H1 (cell line): ENCODE data around the gene U2SURP. TPM values are rescaled to one million over a fixed set of nuclear protein-coding genes. Genes with fewer than 3 reads are reported as not detected.

ENCODE experiments used
- CTCF ChIA-PET: fragments of 300-600 bp; sonication (Branson Sonifier 250); formaldehyde crosslinking; loops from one replicate; lab custom pipeline; 2021; ENCODE audit not compliant: partially characterized antibody; lab: Charles Lee
- POLR2A ChIA-PET: fragments of 300-600 bp; sonication (Branson Sonifier 250); formaldehyde crosslinking; loops from one replicate; lab custom pipeline; 2021; ENCODE audit warnings: inconsistent platforms; ENCODE audit not compliant: partially characterized antibody; lab: Charles Lee
- DNase-seq, 2 experiments: peaks; one replicate each; pipeline versions ENCODE4 v3.0.0 to v3.0.0-alpha.2; 2010 to 2022; ENCODE audit warnings: low spot score in 2 of 2, low read depth in 1 of 2, mixed read lengths in 1 of 2
- FAIRE-seq: peaks from 2 replicates; lab custom pipeline; 2011; peaks lifted over from hg19 to GRCh38; lab: Jason Lieb, UNC
- H2AFZ ChIP-seq: 2 replicates; pipeline ENCODE4 v1.8.1; 2012; ENCODE audit warnings: low read length, inconsistent platforms
- H2AK5ac ChIP-seq: 2 replicates; pipeline ENCODE4 v1.6.1; 2013; ENCODE audit warnings: low read depth, low read length
- H2BK120ac ChIP-seq: replicated peaks from 2 replicates; pipeline ENCODE3; 2013; ENCODE audit warnings: low read depth, low read length, inconsistent platforms
- H2BK12ac ChIP-seq: 2 replicates; pipeline ENCODE4 v1.6.1; 2013; ENCODE audit warnings: low read depth, low read length
- H2BK15ac ChIP-seq: 2 replicates; pipeline ENCODE4 v1.6.1; 2013; ENCODE audit warnings: low read length
- H2BK20ac ChIP-seq: 2 replicates; pipeline ENCODE4 v1.6.1; 2013; ENCODE audit warnings: low read length
- H2BK5ac ChIP-seq: 2 replicates; pipeline ENCODE4 v1.6.1; 2013; ENCODE audit warnings: low read depth, low read length
- H3K14ac ChIP-seq: 2 replicates; pipeline ENCODE4 v1.6.1; 2013; ENCODE audit warnings: inconsistent platforms; ENCODE audit not compliant: insufficient read length
- H3K18ac ChIP-seq: 2 replicates; pipeline ENCODE4 v1.6.1; 2013; ENCODE audit warnings: low read length; ENCODE audit errors: extremely low read depth
- H3K23ac ChIP-seq: 2 replicates; pipeline ENCODE4 v1.6.1; 2013; ENCODE audit warnings: inconsistent platforms; ENCODE audit not compliant: insufficient read length
- H3K23me2 ChIP-seq: 2 replicates; pipeline ENCODE4 v1.6.1; 2013; ENCODE audit warnings: low read depth, low read length
- H3K27ac ChIP-seq: 2 replicates; pipeline ENCODE4 v1.6.1; 2011; ENCODE audit warnings: low read depth, low read length, inconsistent platforms
- H3K27me3 ChIP-seq, 4 experiments: replicated peaks in 1 of 4; 1 replicate in 1 of 4; 2 replicates in 3 of 4; pipeline versions ENCODE4 v1.6.1 to v1.8.1; 2011 to 2013; ENCODE audit warnings: low read length in 3 of 4, mild to moderate bottlenecking in 3 of 4, inconsistent platforms in 2 of 4, mixed read lengths in 2 of 4, moderate library complexity in 1 of 4; ENCODE audit not compliant: control insufficient read depth in 3 of 4, insufficient read depth in 3 of 4; ENCODE audit errors: extremely low read depth in 1 of 4
- H3K36me3 ChIP-seq, 4 experiments: 2 replicates each; pipeline versions ENCODE4 v1.6.1 to v1.8.1; 2011 to 2013; ENCODE audit warnings: mild to moderate bottlenecking in 4 of 4, low read length in 3 of 4, moderate library complexity in 2 of 4, control low read depth in 1 of 4, inconsistent platforms in 1 of 4; ENCODE audit not compliant: insufficient read depth in 4 of 4, control insufficient read depth in 2 of 4
- H3K4ac ChIP-seq: replicated peaks from 2 replicates; pipeline ENCODE3; 2013; ENCODE audit warnings: low read length, low read depth, mixed read lengths, inconsistent platforms; ENCODE audit not compliant: insufficient read length
- H3K4me1 ChIP-seq, 4 experiments: replicated peaks in 1 of 4; 1 replicate in 1 of 4; 2 replicates in 3 of 4; pipeline versions ENCODE4 v1.6.1 to v1.8.1; 2011 to 2013; ENCODE audit warnings: low read length in 3 of 4, inconsistent platforms in 2 of 4, mixed read lengths in 1 of 4; ENCODE audit not compliant: insufficient read depth in 4 of 4, control insufficient read depth in 3 of 4
- H3K4me2 ChIP-seq, 2 experiments: 2 replicates each; pipeline versions ENCODE4 v1.6.1 to v1.8.1; 2011 to 2013; ENCODE audit warnings: low read depth in 2 of 2, low read length in 2 of 2, control low read depth in 1 of 2, inconsistent platforms in 1 of 2, mild to moderate bottlenecking in 1 of 2; ENCODE audit not compliant: insufficient read depth in 1 of 2
- H3K4me3 ChIP-seq, 4 experiments: fragments of 200-600, 300-600 bp in 1 of 4; sonication (generic), shearing (Covaris generic), sonication (Bioruptor Twin) in 1 of 4; 2 replicates each; pipeline versions ENCODE4 v1.5.1 to v1.8.1; 2011 to 2016; ENCODE audit warnings: low read length in 4 of 4, low read depth in 3 of 4, control low read depth in 2 of 4, inconsistent platforms in 2 of 4, mild to moderate bottlenecking in 2 of 4, mixed read lengths in 1 of 4, moderate library complexity in 1 of 4; ENCODE audit not compliant: insufficient read depth in 2 of 4; ENCODE audit errors: extremely low read depth in 1 of 4
- H3K56ac ChIP-seq: replicated peaks from 2 replicates; pipeline ENCODE3; 2013; ENCODE audit warnings: low read depth, mild to moderate bottlenecking, mixed read lengths, low read length, inconsistent platforms; ENCODE audit not compliant: insufficient read length
- H3K79me1 ChIP-seq: 2 replicates; pipeline ENCODE4 v1.6.1; 2013; ENCODE audit warnings: low read depth, low read length, control low read depth
- H3K79me2 ChIP-seq, 2 experiments: 2 replicates each; pipeline versions ENCODE4 v1.6.1 to v1.8.1; 2012 to 2013; ENCODE audit warnings: low read length in 2 of 2, mild to moderate bottlenecking in 2 of 2, inconsistent platforms in 1 of 2; ENCODE audit not compliant: insufficient read depth in 2 of 2, control insufficient read depth in 1 of 2
- H3K9ac ChIP-seq, 4 experiments: replicated peaks in 1 of 4; 1 replicate in 1 of 4; 2 replicates in 3 of 4; pipeline versions ENCODE4 v1.6.1 to v1.8.1; 2011 to 2013; ENCODE audit warnings: low read depth in 3 of 4, low read length in 3 of 4, control low read depth in 2 of 4, mild to moderate bottlenecking in 2 of 4, moderate library complexity in 2 of 4, inconsistent platforms in 1 of 4; ENCODE audit errors: extremely low read depth in 1 of 4
- H3K9me3 ChIP-seq, 2 experiments: 2 replicates each; pipeline versions ENCODE4 v1.6.1 to v1.8.1; 2012 to 2013; ENCODE audit warnings: mild to moderate bottlenecking in 2 of 2, moderate library complexity in 2 of 2, control low read depth in 1 of 2, inconsistent platforms in 1 of 2, low read depth in 1 of 2, low read length in 1 of 2, mixed read lengths in 1 of 2; ENCODE audit not compliant: insufficient read depth in 2 of 2
- H4K20me1 ChIP-seq, 2 experiments: replicated peaks in 1 of 2; 2 replicates each; pipeline versions ENCODE3 to v1.8.1; 2011 to 2013; ENCODE audit warnings: inconsistent platforms in 2 of 2, low read length in 2 of 2, mild to moderate bottlenecking in 1 of 2; ENCODE audit not compliant: insufficient read depth in 2 of 2, control insufficient read depth in 1 of 2
- H4K5ac ChIP-seq: 2 replicates; pipeline ENCODE4 v1.6.1; 2013; ENCODE audit warnings: low read length, low read depth, mixed read lengths, inconsistent platforms; ENCODE audit not compliant: insufficient read length
- H4K8ac ChIP-seq: 2 replicates; pipeline ENCODE4 v1.8.0; 2013; ENCODE audit warnings: mild to moderate bottlenecking, moderate library complexity, low read length, inconsistent platforms; ENCODE audit not compliant: insufficient read depth; ENCODE audit errors: extremely low read depth
- H4K91ac ChIP-seq: replicated peaks from 2 replicates; pipeline ENCODE3; 2013; ENCODE audit warnings: low read length, mixed read lengths, inconsistent platforms; ENCODE audit not compliant: insufficient read length
- BCL11A ChIP-seq, 2 experiments: IDR thresholded peaks; one replicate each; pipeline ENCODE4 v1.6.1; 2011; ENCODE audit warnings: low read depth in 2 of 2, low read length in 2 of 2, mild to moderate bottlenecking in 2 of 2
- CBX5 ChIP-seq: fragments of 300-800, 300-1000 bp; sonication (generic); IDR thresholded peaks from 2 replicates; pipeline ENCODE4 v1.7.1; 2016; ENCODE audit warnings: antibody characterized with exemption, low read length, low read depth
- CHD2 ChIP-seq: IDR thresholded peaks from 2 replicates; pipeline ENCODE4 v1.6.1; 2012; ENCODE audit warnings: low read length, improper control_type of control experiment
- FOSL1 ChIP-seq: IDR thresholded peaks from 2 replicates; pipeline ENCODE4 v1.6.1; 2011; ENCODE audit warnings: mild to moderate bottlenecking, low read depth, low read length, moderate library complexity; ENCODE audit not compliant: insufficient read depth
- GABPA ChIP-seq: IDR thresholded peaks from 2 replicates; pipeline ENCODE4 v1.6.1; 2011; ENCODE audit warnings: mild to moderate bottlenecking, low read length, moderate library complexity, borderline replicate concordance; ENCODE audit not compliant: insufficient read depth
- GTF2F1 ChIP-seq: IDR thresholded peaks from 2 replicates; pipeline ENCODE4 v1.6.1; 2012; ENCODE audit warnings: low read depth, low read length, improper control_type of control experiment, borderline replicate concordance
- NANOG ChIP-seq: IDR thresholded peaks from 2 replicates; pipeline ENCODE4 v1.6.1; 2011; ENCODE audit warnings: low read length, low read depth, mild to moderate bottlenecking, inconsistent platforms; ENCODE audit not compliant: insufficient read depth, poor library complexity, severe bottlenecking
- POLR2AphosphoS5 ChIP-seq: IDR thresholded peaks from 2 replicates; pipeline ENCODE4 v1.6.1; 2011; ENCODE audit warnings: low read depth, low read length
- SIRT6 ChIP-seq: IDR thresholded peaks from one replicate; pipeline ENCODE4 v1.7.1; 2012; ENCODE audit warnings: low read length, inconsistent platforms
- SIX5 ChIP-seq: IDR thresholded peaks from 2 replicates; pipeline ENCODE4 v1.6.1; 2011; ENCODE audit warnings: mild to moderate bottlenecking, low read depth, low read length
- TAF7 ChIP-seq: optimal IDR thresholded peaks from 2 replicates; pipeline ENCODE3; 2011; ENCODE audit warnings: low read depth, mild to moderate bottlenecking, inconsistent platforms, low read length, moderate library complexity, borderline replicate concordance
- TCF12 ChIP-seq: IDR thresholded peaks from 2 replicates; pipeline ENCODE4 v1.6.1; 2011; ENCODE audit warnings: low read depth, mild to moderate bottlenecking, low read length
- YY1 ChIP-seq: IDR thresholded peaks from 2 replicates; pipeline ENCODE4 v1.6.1; 2011; ENCODE audit warnings: low read depth, mild to moderate bottlenecking, low read length
- WGBS, 2 experiments: shearing (Covaris generic) in 1 of 2; methylation state at CpG; one replicate each; pipeline versions ENCODE4 v1.1.6 to v1.1.7; 2013 to 2015; ENCODE audit warnings: low lambda C conversion rate in 2 of 2, mixed read lengths in 2 of 2, inconsistent platforms in 1 of 2, low coverage in 1 of 2, missing lambda C conversion rate in 1 of 2; ENCODE audit not compliant: insufficient replicate concordance in 2 of 2, insufficient coverage in 1 of 2, insufficient read length in 1 of 2; ENCODE audit errors: extremely low coverage in 1 of 2, missing lambda C conversion rate in 1 of 2; 5-methylcytosine and 5-hydroxymethylcytosine counted together
- polyA plus RNA-seq, 7 experiments: library from polyadenylated mRNA; depleted of rRNA in 3 of 7; stranded (reverse) in 5 of 7; unstranded in 2 of 7; fragments of >200 nt in 5 of 7; fragments of 200-250 nt in 2 of 7; gene quantifications; 1 replicate in 5 of 7; 2 replicates in 1 of 7; 4 replicates in 1 of 7; pipeline versions ENCODE4 v1.2.1 to v1.2.3, GENCODE V29; 2011 to 2013; ENCODE audit warnings: missing spikeins in 2 of 7, mixed read lengths in 2 of 7
- total RNA-seq: library from RNA; stranded (reverse); fragmentation: NEBNext Ultra II Directional; extraction: Animal tissue kit (Norgen Biotek cat#: 25700); gene quantifications from 2 replicates; pipeline ENCODE4 v1.2.1, GENCODE V29; 2021
- TF ChIP-seq, protein P1 (sequence below): IDR thresholded peaks from 2 replicates; pipeline ENCODE4 v1.6.1; 2011; ENCODE audit warnings: low read depth, mild to moderate bottlenecking, low read length; ENCODE audit not compliant: insufficient read depth

Gene U2SURP
- total and polyA plus RNA-seq, 2 of the 8 experiments (the other 6 are each of a cell fraction or from before 2014, with no cell fraction given), result 22.2 to 167 TPM

DNA sequence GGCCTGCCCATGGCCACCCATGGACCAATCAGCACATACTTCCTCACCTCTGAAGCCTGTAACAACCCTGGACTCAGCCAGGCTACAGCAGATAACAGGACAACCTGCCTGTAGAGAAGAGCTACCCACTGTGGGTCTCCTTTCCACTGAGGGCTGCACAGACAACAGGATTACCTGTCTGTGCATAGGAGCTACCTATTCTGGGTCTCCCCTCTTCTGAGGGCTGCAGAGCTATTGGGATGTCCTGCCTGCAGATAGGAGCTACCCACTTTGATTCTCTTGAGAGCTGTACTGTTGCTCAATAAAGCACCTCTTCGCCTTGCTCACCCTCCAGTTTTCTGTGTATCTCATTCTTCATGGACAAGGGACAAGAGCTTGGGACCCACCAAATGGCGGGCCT is 94.4 kb downstream of the U2SURP start:
- H3K9ac ChIP-seq, result no peak overlapping the region
- H3K14ac ChIP-seq, result no peak overlapping the region
- POLR2A ChIA-PET, result no interaction called here
- H4K8ac ChIP-seq, result no peak overlapping the region
- H3K4me3 ChIP-seq, result no peak overlapping the region
- no peak overlapping the region for H2BK120ac ChIP-seq
- no peaks in the 10 kb centered on the region for H3K79me1 ChIP-seq
- no peak overlapping the region for H3K4me2 ChIP-seq
- no peaks in the 10 kb centered on the region for H3K27me3 ChIP-seq
- H3K4me1 ChIP-seq, result no peaks in the 10 kb centered on the region
- no peak overlapping the region for H3K56ac ChIP-seq
- H3K23ac ChIP-seq, result no peak overlapping the region
- H3K27ac ChIP-seq, result no peak overlapping the region
- H3K9me3 ChIP-seq, result peaks cover 0 to 7% of the 10 kb centered on the region in 2 experiments; a peak in 2 of 4 replicates
- no peaks in the 10 kb centered on the region for H3K36me3 ChIP-seq
- no peaks in the 10 kb centered on the region for H3K79me2 ChIP-seq
- H2AFZ ChIP-seq, result no peak overlapping the region
- DNase-seq (no peak), FAIRE-seq (no peak)
- no peak overlapping the region for H2BK20ac ChIP-seq
- no peak overlapping the region for H3K18ac ChIP-seq
- H2BK12ac ChIP-seq, result no peak overlapping the region
- H2AK5ac ChIP-seq, result no peak overlapping the region
- WGBS, 2 experiments, result 90% methylated on average over 2 of the region's 2 CpGs; no CpG with 5 or more reads in 1 of the 2 experiments
- CTCF ChIA-PET, result interaction anchor here (0.9 to 1.4 kb wide), 2 partner anchors 24 to 122 kb away, joined by 3 read pairs; no protein-coding TSS in a partner anchor
- no peak overlapping the region for H3K4ac ChIP-seq
- no peaks in the 10 kb centered on the region for H3K23me2 ChIP-seq
- H4K91ac ChIP-seq, result no peak overlapping the region
- H4K20me1 ChIP-seq, result no peaks in the 10 kb centered on the region
- H4K5ac ChIP-seq, result no peak overlapping the region
- H2BK15ac ChIP-seq, result no peak overlapping the region
- H2BK5ac ChIP-seq, result no peak overlapping the region
- TF ChIP-seq CHD2 (no peak), SIX5 (no peak), POLR2AphosphoS5 (no peak), CBX5 (no peak), TAF7 (no peak), GABPA (no peak), TCF12 (no peak), SIRT6 (no peak), NANOG (no peak), YY1 (no peak), FOSL1 (no peak), BCL11A (IDR thresholded peaks at IDR 0.05; ENCODE audit: low read depth in 2 of 2, low read length in 2 of 2) (no peak), GTF2F1 (no peak)
- TF ChIP-seq, protein P1, sequence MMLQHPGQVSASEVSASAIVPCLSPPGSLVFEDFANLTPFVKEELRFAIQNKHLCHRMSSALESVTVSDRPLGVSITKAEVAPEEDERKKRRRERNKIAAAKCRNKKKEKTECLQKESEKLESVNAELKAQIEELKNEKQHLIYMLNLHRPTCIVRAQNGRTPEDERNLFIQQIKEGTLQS, result no peak
